GM04504 (cell line): ENCODE data around the gene LAMP5.
A peak's percentile ranks its signal among the peaks of the same experiment; 100 is the strongest.

Experiments
- DNase-seq: peaks from one replicate; pipeline ENCODE4 v3.0.0-alpha.2; 2012; ENCODE audit warnings: low read depth

The LAMP5 gene

GRCh38 chr20:9500121-9500520, 14.3 kb upstream of the LAMP5 start:
- DNase-seq = no peak

- no peak for DNase-seq
Measured at GRCh38 chr20:9501473-9501872, 12.9 kb upstream of the LAMP5 start.

GRCh38 chr20:9503526-9504245, 10.7 kb upstream of the LAMP5 start:
- DNase-seq = peak; percentile 26

- no peak for DNase-seq
Measured at GRCh38 chr20:9506280-9506821, 8.0 kb upstream of the LAMP5 start.

GRCh38 chr20:9506964-9507369, 7.4 kb upstream of the LAMP5 start:
- DNase-seq = no peak

GRCh38 chr20:9507544-9508239, 6.7 kb upstream of the LAMP5 start:
- DNase-seq = no peak

GRCh38 chr20:9508240-9508661, 6.1 kb upstream of the LAMP5 start:
- DNase-seq = no peak

GRCh38 chr20:9508696-9509178, 5.7 kb upstream of the LAMP5 start:
- no peak for DNase-seq

- DNase-seq = no peak
Measured at GRCh38 chr20:9509246-9509645, 5.1 kb upstream of the LAMP5 start.

GRCh38 chr20:9510911-9511310, 3.5 kb upstream of the LAMP5 start:
- no peak for DNase-seq

GRCh38 chr20:9514072-9514460, 324 bp upstream of the LAMP5 start:
- DNase-seq = no peak

- DNase-seq = no peak
Measured at GRCh38 chr20:9515214-9515585, 810 bp downstream of the LAMP5 start.

- DNase-seq = no peak
Measured at GRCh38 chr20:9515741-9516233, 1.4 kb downstream of the LAMP5 start.

GRCh38 chr20:9516234-9516871, 2.0 kb downstream of the LAMP5 start:
- no peak for DNase-seq

GRCh38 chr20:9517297-9518162, 3.1 kb downstream of the LAMP5 start:
- no peak for DNase-seq

GRCh38 chr20:9518576-9519175, 4.3 kb downstream of the LAMP5 start:
- no peak for DNase-seq

GRCh38 chr20:9520086-9520485, 5.7 kb downstream of the LAMP5 start:
- no peak for DNase-seq

GRCh38 chr20:9523636-9524035, 9.2 kb downstream of the LAMP5 start:
- DNase-seq = no peak

GRCh38 chr20:9531581-9531980, 17.2 kb downstream of the LAMP5 start:
- DNase-seq = no peak

- peak; percentile 10 for DNase-seq
Measured at GRCh38 chr20:9532069-9532838, 17.9 kb downstream of the LAMP5 start.
